SU-DHL-6 (cell line): ENCODE results near the gene NEB.

Experiments
- EZH2phosphoT487 ChIP-seq: fragments of 200-600 bp; sonication (generic), shearing (Covaris generic); conservative IDR thresholded peaks from 2 replicates; pipeline ENCODE4 v1.6.1; 2018; ENCODE audit warnings: mild to moderate bottlenecking, antibody characterized with exemption, low read length, moderate library complexity, mixed read lengths
- TF ChIP-seq, protein P1 (sequence below): fragments of 200-600 bp; sonication (generic); IDR thresholded peaks from one replicate; pipeline ENCODE4 v1.5.1; 2017; ENCODE audit warnings: antibody characterized with exemption, mild to moderate bottlenecking, low read length, moderate library complexity; ENCODE audit not compliant: insufficient read depth, poor library complexity, severe bottlenecking

DNA sequence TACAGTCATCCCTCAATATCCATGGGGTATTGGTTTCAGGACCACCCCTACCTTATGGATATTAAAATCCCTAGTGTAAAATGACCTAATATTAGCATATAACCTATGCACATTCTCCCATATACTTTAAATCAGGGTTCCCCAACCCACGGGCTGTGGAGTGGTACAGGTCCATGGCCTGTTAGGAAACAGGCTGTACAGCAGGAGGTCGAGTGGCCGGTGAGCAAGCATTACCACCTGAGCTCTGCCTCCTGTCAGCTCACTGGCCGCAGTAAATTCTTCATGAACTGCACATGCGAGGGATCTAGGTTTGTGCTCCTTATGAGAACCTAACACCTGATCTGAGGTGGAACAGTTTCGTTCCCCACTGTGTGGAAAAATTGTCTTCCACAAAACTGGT is 250.7 kb downstream of the NEB start:
- TF ChIP-seq, protein P1, sequence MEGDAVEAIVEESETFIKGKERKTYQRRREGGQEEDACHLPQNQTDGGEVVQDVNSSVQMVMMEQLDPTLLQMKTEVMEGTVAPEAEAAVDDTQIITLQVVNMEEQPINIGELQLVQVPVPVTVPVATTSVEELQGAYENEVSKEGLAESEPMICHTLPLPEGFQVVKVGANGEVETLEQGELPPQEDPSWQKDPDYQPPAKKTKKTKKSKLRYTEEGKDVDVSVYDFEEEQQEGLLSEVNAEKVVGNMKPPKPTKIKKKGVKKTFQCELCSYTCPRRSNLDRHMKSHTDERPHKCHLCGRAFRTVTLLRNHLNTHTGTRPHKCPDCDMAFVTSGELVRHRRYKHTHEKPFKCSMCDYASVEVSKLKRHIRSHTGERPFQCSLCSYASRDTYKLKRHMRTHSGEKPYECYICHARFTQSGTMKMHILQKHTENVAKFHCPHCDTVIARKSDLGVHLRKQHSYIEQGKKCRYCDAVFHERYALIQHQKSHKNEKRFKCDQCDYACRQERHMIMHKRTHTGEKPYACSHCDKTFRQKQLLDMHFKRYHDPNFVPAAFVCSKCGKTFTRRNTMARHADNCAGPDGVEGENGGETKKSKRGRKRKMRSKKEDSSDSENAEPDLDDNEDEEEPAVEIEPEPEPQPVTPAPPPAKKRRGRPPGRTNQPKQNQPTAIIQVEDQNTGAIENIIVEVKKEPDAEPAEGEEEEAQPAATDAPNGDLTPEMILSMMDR = no peak
- no peak for TF ChIP-seq EZH2phosphoT487
